T follicular helper cell (primary cell): ENCODE measurements around the gene ZNRD2.

Experiments used
- DNase-seq: peaks from one replicate; pipeline ENCODE4 v3.0.0-alpha.2; 2020; ENCODE audit warnings: low read depth

The ZNRD2 gene

DNA sequence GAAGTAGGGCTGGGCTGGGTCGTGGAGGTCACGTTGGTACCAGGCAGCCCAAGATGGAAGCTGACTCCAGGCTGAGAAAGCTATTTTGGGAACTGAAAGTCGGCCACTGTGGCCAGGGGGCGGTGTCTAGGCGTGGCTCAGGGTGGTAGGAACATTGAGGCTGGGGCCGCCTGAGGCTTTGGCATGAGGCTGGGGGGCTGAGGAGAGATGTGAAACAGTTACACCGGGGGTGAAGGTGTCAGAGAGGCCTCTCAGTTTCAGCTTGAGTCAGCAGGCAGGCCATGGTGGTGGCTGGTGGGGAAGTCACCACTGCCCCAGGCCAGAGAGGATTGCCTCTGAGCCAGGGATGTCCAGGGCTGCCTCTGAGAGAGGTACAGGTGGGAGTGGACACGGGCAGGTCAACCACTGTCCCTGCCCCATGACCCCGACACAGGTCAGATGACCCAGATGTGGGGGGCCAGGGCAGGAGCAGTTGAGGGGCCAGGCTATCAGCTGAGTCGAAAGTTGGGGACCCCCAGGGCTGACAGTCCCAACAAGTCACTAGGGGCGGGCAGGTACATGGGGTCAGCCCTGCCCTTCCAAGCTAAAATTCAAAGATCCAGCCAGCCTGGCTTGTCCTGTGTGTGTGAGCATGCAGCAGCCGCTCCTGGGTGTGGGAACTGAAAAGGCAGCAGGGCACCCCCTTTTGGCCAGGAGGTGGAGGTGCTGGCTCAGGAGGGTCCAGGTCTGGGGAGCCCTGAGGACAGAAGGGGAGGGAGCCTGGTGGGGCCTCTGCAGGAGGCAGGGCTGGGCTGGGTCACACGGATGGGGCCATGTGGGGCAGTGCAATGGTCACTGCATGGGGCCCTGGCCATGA, 18.1 kb downstream of the ZNRD2 start:
- peak; percentile 71 for DNase-seq

DNA sequence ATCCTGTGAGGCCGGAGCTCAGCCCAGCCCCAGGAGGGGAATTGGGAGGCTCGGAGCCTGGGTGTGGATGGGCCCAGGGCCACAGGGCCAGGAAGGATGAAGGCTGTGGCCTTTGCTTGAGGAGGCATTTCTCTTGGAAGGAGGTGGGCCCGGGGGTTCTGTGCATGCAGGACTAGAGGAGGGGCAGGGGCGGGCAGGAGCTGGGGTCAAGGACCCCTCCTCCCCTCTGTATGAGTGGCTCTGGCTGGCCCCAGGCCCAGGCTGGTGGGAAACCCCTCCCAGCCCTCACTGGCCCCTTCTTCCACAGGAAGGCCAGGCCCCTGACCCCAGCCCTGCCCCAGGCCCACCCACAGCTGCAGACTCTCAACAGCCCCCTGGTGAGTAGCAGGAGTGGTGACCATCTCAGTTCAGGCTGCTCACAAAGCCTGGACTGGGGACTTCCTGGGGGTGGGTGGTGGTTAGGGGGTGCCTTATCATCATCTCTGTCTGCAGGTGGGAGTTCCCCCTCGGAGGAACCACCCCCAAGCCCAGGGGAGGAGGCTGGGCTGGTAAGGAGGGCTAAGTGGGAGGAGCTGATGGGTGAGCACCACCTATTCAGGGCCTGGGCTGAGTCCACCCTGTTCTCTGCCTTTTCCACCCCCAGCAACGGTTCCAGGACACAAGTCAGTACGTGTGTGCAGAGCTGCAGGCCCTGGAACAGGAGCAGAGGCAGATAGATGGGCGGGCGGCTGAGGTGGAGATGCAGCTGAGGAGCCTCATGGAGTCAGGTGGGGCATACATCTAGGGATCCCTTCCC, 19.4 kb downstream of the ZNRD2 start:
- no peak for DNase-seq

DNA sequence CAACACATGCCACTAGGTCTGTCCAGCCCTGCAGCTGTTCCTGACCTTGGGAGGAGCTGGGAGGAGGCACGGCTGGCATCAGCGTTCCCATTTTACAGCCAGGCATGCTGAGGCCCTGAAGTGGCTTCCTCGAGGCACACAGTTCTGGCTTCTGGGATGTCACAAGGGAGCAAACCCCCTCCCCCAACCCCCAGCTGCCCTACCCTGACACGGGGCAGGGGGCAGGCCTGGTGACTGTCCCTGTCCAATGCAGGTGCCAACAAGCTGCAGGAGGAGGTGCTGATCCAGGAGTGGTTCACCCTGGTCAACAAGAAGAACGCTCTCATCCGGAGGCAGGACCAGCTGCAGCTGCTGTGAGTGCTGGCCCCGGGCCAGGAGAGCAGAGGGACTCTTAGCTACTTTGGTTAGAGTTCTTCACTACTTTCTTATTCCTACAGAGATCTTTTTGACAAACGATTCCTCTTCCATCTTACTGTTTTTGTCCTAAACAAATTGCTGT, 20.0 kb downstream of the ZNRD2 start:
- no peak for DNase-seq

DNA sequence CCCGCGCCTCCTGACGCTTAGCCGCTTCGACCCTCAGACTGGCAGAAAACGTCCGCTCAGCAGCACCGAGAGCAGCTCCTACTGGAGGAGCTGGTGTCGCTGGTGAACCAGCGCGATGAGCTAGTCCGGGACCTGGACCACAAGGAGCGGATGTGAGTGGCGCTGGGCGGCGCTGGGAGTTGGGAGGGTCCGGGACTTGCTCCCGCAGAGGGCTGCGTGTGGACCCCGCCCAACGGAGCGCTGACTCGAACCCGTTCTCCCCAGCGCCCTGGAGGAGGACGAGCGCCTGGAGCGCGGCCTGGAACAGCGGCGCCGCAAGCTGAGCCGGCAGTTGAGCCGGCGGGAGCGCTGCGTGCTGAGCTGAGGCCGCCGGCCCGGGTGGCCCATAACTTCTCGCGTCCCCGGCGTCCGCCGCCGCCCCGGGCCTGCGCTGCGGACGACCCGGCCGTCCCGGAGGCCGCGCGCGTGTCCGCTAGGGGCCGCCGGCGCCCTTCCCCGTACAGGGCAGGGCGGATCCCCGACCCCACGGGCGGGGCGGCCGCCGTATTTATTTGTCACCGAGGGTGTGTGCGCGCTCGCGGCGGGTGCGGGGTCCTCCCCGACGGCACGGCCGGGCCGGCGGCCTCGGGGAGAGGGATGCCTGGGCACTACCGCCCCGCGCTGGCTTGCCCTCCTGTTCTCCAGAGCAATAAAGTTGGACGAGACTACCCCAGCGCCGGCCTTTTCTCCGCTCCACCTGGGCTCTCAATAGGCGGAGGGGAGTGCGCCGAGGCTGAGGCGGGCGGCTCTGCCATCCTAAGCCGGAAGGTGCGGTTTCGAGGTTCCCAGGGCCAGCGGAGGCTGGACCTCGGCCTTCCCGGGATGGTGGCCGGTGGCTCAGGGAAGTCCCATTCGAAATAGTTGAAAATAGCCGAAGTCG, 21.9 kb downstream of the ZNRD2 start:
- no peak for DNase-seq

DNA sequence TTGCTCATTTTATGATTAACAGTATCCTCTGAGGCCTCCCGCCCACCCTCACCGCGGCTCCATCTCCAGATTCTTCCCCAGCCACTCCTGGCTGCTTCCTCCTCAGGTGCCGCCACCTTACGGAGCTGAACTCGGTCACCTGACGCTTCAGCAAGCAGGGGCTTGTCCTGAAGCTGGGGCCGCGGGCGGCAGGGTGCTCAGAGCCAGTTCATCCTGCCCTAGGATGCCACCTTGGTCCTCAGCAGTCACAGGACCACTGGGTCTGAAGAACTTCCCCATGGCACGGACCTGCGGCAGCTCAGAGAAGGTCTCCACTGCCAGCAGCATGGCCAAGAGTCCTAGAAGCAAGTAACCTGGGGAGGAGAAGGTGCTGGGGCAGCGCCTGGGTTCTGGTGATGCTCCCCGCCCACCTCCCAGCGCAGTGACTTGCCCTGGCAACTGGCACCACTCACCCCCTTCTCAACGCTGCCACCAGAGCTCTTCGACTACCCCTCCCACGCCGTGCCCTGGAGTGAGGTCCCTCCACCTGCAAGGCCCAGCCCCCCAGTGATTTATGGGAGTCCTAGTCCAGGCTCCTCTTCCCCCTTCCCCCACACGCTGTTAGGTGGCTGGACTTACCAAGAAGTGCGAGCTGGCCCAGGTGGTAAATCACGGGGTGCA, 22.7 kb downstream of the ZNRD2 start:
- DNase-seq: no peak

DNA sequence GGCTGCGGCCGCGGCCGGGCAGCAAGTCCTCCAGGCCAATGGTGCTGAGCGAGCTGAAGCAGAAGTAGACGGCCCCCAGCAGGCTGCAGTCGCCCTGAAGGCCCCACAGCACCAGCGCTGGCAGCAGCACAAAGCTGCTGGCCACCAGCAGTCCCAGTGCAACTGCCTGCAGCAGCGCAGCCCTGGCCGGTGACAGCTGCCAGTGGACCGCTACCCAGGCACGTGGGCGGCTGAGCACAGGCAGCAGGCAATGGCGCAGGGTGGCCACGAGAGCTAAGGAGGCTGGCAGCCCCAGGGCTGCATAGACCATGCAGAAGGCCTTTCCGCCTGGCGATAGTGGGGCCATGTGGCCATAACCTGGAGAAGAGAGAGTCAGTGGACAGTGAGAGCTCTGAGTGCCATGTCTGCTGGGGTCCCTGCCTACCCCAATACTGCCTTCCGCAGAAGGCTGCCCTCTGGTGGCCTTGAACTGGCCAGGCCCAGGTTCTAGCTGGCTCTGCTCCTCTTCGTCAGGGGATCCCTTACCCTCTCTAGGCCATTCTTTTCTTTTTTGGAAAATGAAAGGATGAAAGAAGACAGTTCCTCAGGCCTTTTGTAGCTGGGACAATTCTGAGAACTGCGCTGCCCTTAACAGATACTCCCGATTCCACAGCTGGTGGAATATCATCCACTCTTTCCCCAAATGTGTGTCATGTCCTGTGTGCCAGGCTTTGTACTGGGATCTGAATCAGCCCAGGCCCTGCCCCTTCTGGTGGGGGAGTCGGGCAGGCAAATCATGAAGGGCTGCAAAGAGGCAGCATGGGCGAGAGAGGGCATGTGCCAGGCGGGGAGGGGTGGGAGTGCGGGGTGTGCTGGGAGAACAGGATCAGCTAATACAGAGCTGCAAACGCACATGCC, 23.5 kb downstream of the ZNRD2 start:
- DNase-seq: no peak

DNA sequence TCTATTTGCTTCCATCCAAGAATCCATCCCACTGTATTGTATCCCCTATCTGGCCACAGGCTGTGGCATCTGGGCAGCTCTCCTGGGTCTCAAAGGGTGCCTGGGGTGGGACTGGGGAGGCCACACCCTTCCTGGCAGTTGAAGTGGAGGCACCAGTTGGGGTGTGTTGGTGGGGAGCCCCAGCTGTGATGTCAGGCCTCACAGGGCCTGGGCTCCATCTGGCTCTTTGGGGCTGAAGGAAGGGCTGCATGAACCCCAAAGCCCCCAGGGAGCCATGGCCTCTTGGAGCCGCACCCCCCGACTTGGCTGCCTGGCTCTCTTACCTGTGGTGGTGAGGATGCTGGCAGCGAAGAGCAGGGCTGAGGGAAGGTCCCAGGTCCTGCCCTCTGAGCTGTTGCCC, 24.9 kb downstream of the ZNRD2 start:
- DNase-seq: no peak

DNA sequence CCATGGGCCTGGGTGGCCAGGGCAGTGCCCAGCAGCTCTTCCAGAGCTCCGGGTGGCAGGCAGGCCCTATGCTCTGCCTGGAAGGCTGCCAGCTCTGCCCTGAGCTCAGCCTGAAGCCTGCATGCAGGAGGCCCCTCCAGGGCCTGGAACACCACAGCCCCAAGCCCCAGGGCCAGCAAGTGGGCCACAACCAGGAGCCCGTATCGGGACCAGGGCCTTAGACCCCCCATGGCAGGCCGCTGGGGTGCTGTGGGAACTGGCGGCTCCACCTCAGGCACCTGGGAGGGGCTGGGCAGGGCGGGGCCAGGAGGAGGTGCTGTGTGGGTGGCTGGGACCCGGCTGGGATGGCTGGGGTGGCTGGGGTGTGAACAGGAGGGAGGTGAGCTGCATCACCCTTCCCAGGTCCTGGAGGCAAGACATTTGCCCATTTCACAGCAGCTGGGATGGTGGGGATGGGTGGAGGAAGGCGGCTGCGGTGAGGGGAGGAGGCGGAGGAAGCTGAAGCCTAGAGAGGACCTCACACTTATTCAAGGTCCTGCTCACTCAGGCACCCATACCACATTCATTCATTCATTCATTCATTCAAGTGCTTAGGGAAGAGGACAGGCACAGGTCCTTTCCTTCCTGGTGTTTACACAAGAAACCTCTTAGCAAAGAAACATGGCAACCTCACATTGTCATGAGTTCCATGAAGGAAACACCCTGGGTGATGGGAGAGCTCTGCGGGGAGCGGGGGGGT, 25.4 kb downstream of the ZNRD2 start, which contains the start of gene KCNK7:
Gene KCNK7, minus strand, starts transcription at position 258 of the 739 bp plus-strand sequence. Its CDS starts 28 bp downstream, at position 230.
- no peak for DNase-seq

DNA sequence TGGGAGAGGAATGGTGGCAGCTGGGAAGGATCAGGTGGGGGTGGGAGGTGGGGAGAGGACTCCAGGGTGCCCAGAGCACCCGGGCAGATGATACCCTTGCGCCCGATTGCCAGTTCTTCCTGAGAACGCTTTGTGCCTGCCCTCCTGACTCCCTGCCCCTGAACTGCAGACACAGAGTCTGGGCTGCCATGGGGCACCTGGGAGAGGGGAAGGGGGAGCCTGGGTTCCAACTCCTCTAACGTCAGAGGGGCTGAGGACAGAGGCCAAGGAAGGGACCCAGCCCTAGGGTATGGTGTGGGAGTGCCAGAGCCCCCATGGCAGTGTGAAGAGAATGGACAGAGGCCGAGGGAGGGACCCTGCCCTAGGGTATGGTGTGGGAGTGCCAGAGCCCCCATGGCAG, 26.2 kb downstream of the ZNRD2 start:
- no peak for DNase-seq

DNA sequence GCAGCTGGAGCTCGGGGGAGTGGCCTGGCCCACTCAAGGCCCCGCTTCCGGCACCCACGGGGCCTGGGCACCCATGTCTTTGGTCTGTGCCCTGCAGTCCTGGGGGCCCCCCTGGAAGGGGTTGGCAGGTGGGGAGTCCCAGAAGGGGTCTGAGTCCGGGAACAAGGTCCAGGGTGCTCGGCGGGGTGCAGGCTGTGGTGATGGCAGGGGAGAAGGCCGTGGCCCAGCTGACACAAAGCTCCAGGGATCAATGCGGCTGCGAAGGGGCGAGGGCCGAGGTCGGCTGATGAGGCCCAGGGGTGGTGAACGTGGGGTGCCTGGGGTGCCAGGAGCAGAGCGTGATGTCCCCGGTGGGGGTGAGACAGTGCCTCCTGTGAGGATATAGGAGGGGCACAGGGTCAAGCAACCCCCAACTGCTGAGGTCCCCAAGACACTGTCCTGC, 28.0 kb downstream of the ZNRD2 start:
- DNase-seq: no peak

DNA sequence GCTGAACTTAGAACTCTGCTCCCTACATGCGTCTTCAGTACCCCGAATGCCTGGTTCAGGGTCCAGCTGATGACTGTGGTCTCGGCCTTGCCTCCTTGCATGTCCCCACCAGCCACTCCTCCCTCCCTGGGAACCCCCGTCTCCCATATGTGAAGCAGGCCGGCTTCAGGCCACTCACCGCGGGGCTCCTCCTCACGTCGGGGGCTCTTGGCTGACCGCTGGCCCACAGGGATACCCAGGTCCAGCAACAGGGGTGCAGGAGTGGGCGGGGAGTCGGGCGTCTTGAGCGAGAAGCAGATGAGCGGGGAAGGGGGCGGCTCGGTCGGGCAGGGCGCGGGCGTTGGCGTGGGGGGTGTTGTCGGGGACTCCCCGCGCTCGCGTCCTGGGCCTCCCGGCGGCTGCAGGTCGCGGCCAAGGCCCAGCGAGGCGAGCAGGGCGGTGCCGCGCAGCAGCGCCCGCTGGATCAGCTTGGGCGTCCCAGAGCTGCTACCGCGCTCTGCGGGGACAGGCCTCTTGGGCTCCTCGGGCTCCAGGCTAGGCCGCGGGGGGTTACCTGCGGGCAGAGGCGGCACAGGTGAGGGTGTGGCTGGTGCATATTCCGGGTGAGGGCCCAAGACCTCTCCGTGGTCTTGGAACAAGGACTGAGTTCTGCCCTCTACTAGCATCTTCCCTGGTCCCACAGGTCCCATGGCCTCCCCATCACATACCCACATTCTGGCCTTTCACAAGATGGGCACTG, 29.1 kb downstream of the ZNRD2 start:
- no peak for DNase-seq

DNA sequence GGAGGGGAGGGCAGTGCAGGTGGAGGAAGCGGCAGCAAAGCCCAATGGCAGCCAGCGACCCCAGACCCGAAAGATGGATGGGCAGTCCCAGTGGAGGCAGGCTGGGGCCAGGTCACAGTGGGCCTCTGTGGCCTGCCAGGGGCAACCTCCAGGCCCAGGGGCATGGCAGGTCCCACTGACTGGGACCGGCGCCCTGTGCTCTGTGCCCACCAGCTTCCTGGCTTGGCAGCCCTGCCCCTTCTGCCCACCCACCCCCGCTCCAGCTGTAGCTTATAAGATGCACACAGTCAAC, 29.6 kb downstream of the ZNRD2 start:
- DNase-seq: no peak

DNA sequence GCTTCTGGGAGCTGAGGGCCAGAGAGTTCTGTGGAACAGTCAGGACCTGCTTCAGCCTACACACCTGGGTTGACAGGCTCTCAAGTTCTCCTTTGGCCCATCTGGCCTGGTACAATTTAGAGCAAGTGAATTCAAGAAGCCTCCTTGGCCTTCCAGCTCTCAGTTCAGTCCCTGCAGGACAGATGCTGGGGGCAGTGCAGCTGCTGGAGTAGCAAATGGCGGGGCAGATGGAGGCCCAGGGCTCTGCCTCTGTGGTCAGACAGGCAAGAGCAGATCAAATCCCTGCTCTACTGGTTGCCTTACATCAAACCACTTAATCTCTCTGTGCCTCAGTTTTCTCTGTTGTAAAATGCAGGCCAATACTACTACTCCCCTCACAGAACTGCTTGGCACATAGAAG, 34.0 kb downstream of the ZNRD2 start:
- no peak for DNase-seq

DNA sequence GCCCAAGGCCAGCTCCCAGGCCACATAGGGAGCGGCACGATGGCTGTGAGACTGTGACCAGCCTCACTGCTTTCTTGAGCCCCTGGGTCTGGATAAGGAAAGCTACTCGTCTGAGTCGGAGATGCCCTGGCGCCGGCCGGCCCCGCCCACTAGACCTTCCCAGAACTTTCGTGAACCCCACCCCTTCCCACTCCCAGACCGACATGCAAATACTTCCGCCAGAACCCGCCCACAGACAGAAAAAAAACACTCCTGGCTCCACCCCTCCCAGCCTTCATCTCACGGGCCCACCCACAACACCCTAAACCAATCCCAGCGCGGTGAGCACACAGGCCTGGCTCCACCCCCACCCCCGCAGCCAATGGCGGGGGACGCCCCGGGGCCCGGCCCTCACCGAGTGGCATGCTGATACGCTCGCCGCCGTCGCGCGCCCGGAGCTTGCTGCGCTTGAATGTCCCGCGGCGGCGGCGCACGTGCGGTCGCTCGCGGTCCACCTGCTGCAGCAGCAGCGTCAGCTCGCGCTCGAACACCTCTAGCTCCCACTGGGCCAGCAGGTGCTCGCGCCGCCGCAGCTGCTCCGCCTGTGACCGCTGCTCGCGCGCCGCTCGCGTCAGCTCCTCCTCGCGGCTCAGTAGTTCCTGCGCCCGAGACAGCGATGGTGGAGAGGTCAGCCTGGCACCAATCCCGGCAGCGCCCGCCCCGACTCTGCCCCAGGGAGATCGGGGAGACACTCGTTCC, 36.8 kb downstream of the ZNRD2 start:
- no peak for DNase-seq

DNA sequence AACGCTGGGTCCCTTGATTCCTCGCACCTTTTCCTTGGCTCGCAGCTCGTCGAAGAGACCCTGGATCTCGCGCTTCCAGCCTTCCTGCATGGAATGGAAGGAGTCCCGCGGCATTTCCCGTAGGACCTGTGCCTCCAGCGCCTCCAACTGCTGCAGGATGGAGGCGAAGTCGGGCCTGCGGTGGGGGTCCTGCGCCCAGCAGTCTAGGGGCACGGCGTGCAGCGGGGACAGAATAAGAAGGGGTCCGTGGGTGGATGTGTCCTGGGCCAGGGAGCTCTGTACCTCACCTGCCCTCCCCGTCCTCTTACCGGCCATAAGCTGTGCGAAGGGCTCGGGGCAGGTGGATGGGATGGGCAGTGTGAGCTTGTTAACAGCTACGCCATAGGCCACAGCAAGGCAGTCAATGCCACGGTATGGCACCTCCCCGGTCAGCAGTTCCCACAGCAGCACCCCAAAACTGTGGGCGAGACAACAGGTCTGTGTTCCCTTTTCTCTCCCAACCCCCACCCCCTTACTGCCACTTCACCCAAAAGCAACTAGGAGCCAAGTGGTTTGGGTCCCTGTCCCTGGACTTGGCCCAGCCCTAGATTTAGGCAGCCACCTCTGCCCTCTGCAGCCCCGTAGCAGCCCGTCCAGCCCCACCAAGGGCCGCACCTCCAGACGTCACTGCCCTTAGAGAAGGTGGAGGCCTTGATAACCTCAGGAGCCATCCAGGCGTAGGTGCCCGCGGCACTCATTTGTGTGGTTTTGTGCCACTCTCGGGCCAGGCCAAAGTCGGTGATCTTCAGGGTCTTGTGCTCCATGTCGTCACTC, 37.5 kb downstream of the ZNRD2 start:
- DNase-seq: no peak

DNA sequence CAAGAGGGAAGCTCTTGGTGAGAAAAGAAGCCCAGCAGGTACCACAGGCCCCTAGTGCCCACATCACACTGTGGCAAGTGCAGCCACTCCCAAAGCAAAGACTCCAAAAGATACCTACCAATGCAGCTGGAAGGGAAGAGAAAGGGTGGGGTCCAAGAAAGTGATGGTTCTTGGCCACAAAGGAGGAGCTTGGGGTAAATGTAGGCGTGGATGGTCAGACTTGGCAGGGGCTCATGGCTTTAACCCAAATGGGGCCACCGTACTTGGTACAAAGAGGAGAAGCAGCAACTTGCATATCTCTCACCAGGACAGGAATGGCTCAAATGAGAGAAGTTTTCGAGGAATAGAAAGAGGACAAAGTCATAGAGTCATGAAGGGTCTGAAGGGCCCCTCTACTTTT, 39.0 kb downstream of the ZNRD2 start:
- DNase-seq: no peak

DNA sequence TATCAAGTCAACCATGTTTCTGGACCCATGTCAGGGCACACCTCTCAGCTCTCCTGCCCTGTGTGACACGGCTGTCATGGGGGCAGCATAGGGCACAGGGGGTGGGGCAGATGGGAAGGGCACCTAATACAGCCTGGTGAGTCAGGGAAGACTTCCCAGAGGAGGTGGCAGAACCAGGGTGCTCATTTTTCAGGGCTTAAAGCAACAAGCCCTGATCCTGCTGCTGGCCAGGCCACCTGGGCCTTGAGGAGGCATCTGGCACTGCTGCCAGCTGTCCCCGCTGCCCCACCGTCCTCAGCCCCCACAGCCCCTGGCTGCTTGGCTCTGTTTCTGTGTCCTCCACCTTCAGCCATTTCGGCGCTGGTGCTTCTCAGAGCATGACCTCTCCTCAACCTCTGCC, 39.4 kb downstream of the ZNRD2 start:
- DNase-seq: no peak
